Endometrium (tissue), 2 donors: ENCODE results near the gene BMPR1B.
"Not testable (repeated sequence)": the region's sequence is repeated elsewhere in the genome, so short reads cannot be mapped to it uniquely, and the experiment has no call there.

ENCODE experiments used
- FAIRE-seq: peaks from 2 replicates; lab custom pipeline; 2012; peaks lifted over from hg19 to GRCh38; lab: Jason Lieb, UNC
- donor health status: control.
- donor health status: control.

BMPR1B gene

DNA sequence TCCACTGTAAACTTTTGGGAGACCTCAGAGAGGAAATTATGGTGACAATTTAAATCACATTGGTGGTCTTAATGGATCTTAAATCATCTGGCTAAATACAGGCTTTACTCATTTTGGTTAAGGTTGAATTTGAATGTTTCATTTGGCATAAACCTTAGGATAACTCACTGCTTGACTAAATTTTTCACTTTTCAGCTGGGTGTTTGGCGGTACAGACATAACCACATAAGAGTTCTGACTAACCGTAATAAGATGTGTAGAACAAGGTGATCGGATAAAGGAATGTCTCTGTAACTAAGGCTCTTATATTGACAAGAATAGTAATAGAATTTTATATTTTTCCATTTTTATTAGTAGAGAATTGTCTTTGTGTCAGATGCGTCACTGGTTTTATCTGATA, 281.0 kb downstream of the BMPR1B start:
- FAIRE-seq: no peak

DNA sequence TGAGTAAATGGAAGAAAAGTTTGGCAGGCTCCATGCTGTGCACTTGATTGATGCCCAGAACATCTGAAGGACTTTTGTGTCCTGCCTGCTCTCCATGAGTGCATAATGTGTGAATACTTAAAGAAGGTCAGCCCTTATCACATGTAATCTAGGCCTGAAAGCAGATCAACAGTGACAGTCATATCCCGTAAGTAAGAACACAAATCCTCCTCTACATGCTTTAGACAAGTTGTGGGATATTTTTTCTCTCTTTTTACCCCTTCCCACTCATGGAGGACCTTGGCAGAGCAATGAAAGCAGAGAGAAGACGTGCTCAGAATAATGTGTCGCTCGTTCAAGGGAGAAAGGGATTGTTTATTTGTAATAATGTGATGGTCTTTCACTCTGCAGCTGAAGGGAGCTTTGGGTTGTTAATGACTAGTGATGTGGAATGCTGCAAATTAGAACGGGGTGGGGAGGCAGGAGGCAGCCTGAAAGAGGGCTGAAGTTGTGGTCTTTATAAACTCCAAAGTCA, 286.6 kb downstream of the BMPR1B start:
- FAIRE-seq: no peak

DNA sequence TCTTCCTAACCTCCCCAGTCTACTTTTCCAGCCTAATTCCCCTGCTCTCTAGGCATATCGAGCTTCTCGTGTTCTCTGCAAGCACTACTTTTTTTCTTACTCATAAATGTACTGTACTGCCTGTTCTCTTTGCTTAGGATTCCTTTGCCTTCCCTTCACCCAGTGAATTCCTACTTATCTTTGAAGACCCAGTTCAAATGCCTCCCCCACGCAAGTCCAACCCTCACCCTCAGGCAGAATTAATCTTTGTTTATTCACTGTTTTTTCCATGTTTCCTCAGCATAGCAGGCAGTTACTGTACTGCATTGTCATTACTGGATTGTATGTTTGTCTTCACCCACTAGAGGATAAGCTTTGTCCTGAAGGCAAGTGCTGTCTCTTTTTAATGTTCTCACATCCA, 287.7 kb downstream of the BMPR1B start:
- FAIRE-seq: no peak

DNA sequence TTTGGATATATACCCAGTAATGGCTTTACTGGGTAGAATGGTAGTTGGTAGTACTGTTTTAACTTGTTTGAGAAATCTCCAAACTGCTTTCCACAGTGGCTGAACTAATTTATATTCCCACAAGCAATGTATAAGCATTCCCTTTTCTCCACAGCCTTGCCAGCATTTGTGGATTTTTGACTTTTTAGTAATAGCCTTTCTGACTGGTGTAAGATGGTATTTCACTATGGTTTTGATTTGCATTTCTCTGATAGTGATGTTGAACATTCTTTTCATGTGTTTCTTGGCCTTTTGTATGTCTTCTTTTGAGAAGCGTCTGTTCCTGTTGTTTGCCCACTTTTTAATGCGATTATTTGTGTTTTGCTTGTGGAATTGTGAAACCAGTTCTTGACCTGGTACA, 290.5 kb downstream of the BMPR1B start:
- FAIRE-seq: no peak

DNA sequence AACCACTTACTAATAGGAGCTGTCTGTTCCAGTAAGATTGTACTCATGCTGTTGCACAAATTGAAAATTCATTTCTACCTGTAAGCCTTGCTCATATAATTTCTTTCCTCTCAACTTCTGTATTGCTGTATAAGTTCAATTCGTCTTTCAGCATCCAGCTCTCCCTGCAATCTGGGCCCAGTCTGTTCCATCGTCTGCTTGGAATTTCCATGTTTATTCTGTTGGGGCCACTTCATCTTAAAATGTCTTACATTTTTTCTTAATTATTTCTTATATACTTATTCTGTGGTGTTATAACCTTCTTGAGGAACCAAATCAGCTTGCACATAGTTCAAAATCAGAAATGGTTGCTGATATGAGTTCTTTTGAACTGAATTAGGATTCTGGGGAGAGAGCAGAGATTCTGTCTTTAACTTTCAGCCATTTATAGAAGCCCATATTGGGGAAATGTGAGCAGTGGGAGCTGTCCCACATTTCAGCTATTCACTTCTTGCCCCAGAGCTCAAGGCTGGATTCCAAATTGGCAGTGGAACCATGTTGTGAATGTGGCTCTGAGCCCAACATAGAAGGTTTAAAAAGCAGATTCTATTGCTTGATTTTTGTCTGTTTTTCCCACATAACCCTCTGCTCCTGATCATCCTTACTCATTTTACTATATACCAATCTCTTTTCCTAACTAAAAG, 291.9 kb downstream of the BMPR1B start:
- FAIRE-seq: no peak

DNA sequence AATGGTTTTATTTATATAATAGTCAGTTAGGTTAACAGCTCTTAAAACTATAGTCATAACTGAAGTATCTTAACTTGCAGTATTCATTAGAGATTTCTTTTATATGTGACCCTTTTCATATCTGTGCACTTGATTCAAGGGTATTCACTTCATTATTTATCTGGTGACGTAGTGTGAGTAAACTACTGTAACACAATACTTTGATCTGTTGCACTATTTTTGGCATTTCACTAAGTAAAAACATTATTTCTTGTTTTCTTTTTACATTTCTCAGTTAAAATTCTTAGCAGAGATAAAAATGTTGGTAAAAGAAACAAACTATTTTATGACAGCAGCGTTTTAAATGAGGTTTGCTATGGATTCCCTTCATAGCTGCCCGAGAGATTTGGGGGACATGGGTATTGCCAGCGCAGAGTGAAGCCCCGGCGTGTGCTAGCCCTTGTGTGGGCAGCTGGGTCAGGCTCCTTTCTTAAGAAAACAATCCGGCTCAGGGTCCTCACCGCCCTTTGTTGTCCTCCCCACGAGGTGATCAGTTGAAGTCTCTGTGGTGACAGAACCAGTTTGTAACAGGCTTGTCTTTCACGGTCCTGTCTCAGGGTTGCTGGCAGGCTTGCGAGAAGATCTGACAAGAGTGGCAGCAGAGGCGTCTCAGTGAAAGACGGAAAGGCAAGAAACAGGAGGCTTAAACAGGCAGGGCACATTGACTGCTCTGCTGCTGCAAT, 293.4 kb downstream of the BMPR1B start:
- no peak for FAIRE-seq

DNA sequence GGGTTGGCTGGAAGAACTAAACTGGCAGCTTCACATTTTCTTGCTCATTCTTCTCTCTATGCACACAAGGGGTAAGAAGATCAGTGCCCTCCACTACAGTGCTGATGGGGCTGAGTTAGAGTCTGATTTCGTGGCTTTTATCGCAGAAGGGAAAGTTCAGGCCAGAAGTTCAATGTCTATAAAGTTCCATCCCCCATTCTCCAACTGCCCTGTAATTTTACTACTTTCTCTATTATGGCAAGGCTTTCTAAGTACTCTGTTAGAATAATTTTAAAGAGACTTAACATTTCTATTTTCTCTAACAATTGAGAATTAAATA, 293.9 kb downstream of the BMPR1B start:
- no peak for FAIRE-seq

DNA sequence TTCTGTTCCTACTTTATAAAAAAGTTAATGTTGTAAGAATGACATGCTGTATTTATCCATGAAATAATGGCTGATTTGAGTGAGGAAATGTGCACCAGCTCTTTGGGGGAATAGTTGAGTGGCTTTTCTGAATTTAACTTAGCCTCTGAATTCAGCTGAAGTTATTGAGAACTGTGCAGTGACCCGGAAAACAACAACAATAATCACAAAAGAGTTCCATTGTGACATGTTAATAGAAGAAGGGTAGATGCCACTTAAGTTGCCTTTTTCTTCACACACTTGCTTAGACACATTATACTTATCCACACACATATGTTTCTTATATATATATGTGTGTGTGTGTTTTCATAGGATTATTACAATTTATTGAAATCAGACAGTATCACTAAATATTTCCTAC, 301.2 kb downstream of the BMPR1B start:
- no peak for FAIRE-seq

DNA sequence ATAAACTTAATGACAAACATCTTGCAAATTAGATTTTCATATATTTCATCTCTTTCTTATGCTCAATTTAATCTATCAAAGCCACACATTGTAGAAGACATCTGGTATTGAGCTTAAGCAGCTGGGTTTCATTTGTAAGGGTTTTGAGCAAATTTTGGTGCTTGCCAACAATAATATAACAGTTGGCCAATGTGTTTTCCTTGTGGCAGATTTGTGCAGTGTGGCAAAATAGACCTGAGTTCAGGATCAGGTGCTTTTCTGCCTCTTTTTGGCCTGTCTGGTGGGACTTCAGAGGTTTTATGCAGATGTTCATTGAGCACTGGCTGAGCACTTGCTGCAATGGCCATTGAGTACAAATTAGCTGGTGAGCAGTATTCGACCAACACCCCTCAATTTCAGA, 301.9 kb downstream of the BMPR1B start:
- no peak for FAIRE-seq

DNA sequence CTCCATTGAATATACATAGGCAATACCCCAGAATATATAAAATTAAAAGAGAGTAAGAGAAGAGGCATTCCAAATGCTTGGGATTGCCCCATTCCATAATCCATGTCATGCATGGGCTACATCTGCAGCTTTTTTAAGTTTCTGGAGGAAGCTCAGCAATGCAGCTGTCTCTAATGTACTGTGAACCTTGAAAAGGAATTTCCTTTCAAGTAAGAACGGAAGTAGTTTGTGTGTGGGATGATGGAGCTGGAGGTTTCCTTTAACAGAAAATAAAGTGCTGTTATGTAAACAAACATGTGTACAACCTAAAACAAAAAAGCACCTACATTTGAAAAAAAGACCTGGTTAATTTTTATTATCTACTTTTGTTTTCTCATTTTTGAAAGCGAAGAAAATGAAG, 303.5 kb downstream of the BMPR1B start:
- FAIRE-seq: peak; percentile 15

DNA sequence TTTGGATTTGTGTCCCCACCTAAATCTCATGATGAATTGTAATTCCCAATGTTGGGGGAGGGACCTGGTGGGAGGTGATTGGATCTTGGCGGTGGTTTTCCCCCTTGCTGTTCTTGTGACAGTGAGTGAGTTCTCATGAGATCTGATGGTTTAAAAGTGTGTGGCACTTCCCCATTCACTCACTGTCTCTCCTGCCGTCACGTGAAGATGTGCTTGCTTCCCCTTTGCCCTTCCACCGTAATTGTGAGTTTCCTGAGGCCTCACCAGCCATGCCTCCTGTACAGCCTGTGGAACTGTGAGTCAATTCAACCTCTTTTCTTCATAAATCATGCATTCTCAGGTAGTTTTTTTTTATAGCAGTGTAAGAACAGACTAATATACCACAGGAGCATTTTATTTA, 304.0 kb downstream of the BMPR1B start:
- FAIRE-seq: not testable (repeated sequence)

DNA sequence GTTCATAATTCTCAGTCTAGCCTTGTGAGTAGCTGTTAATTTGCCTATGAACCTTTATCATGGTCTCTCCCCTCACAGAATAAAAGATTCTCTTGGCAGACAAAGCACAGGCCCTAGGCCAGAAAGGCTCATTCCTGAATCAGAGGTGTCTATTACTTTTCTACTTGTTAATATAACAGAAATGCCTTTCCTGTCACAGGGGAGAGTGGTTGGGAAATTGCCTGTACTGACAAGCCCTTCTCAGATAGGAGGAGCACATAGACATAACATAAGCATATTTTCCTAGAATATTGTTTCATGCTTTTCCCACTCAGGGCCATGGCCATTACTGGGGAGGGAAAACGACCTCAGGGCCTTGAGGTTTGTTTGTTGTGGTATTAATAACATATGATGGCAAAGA, 308.3 kb downstream of the BMPR1B start:
- no peak for FAIRE-seq

DNA sequence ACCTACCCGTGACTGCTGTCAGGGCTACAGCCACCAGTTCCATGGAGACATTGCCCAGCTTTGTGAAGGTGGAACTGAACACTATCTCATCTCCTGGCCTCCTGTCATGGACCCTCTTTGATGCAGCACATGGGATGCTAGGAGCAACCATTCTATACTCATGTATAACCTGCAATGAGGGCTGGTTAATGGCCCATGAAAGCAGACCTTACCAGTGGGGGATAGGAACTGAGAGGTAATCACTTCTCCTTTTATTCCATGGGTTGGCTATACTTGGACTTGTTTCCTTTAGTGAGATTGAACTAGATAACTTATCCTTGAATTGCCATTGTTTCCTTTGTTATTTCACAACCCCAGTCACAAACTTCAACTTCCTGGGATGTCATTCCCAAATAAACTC, 310.6 kb downstream of the BMPR1B start:
- FAIRE-seq: no peak

DNA sequence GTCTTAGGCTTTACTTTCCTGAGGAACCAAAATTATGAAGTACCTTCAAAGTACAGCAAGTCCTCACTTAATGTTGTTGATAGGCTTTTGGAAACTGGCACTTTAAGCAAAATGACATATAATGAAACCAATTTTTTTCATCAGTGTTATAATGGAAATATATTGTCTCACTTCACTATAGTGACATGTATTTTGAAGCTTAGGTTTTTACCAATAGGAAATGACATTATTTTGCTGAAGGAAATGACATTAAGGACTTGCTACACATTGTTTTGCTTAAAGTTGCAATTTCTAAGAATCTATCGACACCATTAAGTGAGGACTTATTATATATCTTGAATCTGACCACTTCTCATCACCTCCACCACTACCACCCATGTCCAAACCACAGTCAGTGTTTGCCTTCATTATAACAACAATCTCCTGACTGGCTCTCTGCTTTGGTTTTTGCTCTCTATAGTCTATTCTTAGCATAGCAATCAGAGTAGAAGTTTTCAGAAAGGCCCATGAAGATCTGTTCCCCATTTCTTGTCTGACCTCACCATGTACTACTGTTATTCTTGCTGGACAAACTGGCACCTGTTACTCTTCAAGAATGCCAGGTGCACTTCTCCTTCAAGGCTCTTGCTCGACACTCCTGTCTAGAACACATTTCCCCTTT, 311.2 kb downstream of the BMPR1B start:
- no peak for FAIRE-seq

DNA sequence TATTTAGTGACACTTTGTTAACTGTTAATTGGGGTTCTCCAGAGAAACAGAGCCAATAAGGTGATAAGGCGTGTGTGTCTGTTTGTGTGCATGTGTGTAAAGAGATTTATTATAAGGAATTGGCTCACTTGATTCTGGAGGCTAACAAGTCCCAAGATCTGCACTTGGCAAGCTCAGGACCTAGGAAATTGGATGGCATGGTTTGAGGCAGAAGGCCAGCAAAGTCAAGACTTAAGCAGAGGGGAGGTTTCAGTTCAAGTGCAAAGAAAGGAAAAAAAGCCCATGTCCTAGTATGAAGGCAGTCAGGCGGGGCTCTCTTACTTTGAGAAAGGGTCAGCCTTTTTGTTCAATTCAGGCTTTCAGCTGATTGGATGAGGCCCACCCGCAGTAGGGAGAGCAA, 314.1 kb downstream of the BMPR1B start:
- no peak for FAIRE-seq

DNA sequence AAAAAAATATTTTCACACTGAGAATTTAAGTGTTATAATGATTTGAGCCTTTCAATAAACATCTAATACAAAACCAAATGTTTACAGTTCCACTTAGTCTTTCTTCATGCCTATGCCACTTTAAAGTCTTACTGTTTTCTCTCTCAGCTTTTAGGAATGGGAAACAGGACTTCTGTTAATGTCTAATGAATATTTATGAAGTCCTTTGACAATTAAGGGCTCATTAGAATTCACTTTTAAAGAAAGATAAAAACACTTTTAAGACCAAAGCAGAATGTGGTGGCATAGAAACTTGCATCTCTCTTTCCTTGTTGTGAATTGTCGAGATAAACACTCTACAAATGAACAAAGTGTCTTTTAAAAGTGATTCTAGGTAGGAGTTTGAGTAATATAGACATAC, 315.9 kb downstream of the BMPR1B start:
- FAIRE-seq: no peak

DNA sequence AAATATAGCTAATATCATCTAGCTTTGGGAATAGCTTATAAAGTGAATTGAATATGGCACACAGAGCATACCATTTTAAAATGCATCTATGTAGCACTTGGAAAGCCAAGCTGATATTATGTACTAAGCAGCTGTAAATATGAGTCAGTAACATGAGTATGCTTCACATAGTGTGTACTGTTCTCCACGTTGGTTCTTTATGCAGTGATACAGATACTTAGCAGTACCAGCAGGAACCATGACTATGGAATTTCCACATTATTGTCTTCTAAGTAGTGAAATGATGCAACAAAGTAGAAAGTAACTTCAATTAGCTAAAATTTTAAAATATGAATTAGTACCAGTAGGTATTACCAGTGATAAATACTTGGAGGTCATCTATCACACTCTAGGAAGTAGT, 320.1 kb downstream of the BMPR1B start:
- FAIRE-seq: no peak

DNA sequence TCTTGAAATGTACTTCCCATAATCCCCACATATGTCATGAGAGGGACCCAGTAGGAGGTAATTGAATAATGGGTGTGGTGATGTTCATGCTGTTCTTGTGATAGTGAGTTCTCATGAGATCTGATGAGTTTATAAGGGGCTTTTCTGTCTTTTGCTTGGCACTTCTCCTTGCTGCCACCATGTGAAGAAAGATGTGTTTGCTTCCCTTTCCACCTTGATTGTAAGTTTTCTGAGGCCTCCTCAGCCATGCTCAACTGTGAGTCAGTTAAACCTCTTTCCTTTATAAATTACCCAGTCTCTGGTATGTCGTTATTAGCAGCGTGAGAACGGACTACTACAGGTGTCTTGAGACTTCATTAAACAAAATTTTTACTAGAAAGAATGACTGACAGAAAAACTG, 323.2 kb downstream of the BMPR1B start:
- no peak for FAIRE-seq

DNA sequence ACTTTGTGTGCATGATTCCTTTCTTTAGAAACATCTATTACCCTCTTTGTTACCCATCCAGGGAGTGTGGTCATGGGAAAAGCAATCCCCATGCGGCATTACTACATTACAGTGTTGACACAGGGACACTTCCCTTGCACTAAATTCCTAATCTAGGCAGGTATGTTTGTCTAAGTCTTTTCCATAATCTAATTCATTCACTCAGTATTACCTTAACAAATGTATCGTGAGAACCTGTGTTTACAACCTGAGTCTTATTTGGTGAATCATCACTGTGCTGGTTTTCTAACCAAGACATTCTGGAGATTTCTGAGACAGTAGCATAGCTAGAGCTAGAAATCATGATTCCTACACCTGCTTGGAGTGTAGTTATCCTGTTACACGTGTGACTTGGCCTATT, 326.8 kb downstream of the BMPR1B start:
- no peak for FAIRE-seq

DNA sequence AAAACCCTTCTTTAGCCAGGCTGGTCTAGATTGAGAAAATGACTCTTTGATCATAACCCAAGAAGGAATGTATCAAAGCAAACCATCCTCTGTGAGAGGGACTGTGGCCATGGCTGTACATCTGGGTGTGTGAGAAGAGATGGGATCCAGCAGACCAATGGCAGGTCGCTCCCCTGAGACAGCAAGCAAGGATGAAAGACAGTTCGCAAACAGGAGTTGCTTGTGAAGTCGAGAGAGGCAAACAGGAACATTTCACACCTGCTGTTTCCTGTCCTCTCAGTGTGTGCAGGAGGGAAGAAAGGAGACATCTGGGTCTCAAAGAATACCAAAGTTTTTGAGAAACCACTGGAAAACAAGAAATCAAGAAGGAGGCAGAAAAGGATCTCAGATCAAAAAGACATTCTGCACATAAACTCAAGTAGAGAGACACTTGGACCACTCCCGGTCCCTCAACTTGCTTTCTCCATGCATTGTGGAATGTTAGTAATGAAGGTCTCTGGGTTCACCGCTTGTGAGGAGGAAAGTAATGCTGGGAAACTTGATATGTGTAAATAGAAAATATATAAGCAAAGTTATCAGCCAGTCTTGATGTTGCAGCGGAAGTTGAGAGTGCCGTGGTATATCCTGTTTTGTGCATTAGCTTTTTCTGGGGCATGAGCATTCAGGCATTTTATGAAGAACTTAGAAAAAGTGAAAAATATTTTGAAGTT, 327.5 kb downstream of the BMPR1B start:
- FAIRE-seq: no peak

DNA sequence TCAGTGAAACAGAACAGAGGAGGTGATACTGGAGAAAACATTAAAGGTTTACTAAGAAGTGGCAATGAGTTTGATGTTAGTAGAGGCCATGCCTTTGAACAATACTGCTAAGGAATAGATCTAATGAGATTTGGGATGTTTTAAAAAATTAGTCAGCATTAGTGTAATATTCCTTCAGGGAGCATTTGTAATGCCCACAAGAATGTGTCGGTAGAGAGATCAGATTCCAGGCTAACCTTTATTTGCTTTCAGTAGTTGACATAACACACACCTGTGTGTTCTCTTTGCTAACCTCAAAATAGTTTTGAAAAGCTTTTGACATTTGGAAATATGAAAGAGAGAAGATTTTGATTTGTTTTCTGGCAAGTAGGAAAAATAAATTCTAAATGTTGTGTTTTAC, 328.8 kb downstream of the BMPR1B start:
- FAIRE-seq: no peak

DNA sequence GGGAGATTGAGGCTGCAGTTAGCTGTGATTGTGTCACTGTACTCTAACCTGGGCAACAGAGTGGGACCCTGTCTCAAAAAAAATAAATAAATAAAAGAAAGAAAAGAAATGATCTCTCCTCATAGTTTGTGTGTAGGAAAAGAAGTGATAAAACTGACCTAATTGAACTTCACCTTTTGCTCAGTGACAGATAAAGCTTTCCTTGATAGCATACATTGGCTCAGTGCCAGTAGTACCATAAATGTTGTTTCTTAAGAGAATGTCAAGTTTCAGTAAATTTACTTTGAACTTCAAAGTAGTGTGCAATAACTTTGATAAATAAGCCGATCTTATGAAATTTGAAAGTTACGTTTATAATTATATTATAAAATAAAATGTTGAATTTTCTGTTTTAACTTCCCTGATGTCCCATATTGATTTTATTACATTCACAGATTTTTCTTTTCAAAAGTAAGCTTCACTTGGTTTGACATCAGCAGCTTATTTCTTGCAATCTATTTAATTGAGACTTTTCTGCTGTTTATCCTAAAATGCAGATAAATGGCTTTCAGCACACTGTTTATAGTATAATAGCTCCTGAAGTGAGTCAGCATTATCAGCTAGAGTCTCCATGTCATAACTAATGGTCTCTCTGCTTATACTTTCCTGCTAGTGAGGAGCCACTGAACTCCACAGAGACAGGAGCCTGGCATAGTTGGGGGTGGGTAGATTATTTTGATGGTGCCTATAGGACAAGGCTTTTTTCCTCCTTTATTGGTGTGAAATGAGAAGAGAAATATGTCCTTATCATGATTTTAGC, 330.1 kb downstream of the BMPR1B start:
- peak; percentile 4 for FAIRE-seq
